T-cell (primary cell): Measurements from ENCODE around the gene SPATS2. TPM values are rescaled to one million over a fixed set of nuclear protein-coding genes. Genes with fewer than 3 reads are reported as not detected.

ENCODE experiments used
- ATAC-seq, 4 experiments: fragments of 200-7000 bp in 3 of 4; fragments of 150-1000 bp in 1 of 4; cut with Tn5 transposase; replicated peaks in 1 of 4; 1 replicate in 3 of 4; 2 replicates in 1 of 4; pipeline ENCODE4 v1.10.0; 2021; ENCODE audit warnings: moderate library complexity in 3 of 4, mild to moderate bottlenecking in 2 of 4, moderate number of reproducible peaks in 1 of 4
- CTCF ChIA-PET, 2 donors: fragments of 300-600 bp; sonication (Branson Sonifier 250); formaldehyde crosslinking; loops; one replicate each; lab custom pipeline; 2022; ENCODE audit warnings: antibody characterized with exemption in 2 of 2; lab: Charles Lee
- POLR2A ChIA-PET, 2 donors: fragments of 300-600 bp; sonication (Branson Sonifier 250); formaldehyde crosslinking; loops; one replicate each; lab custom pipeline; 2022; ENCODE audit warnings: antibody characterized with exemption in 2 of 2; lab: Charles Lee
- DNase-seq, 35 experiments: peaks; one replicate each; pipeline versions ENCODE4 v3.0.0 to v3.0.0-alpha.2; 2013 to 2023
- H3K27ac ChIP-seq: one replicate; pipeline ENCODE4 v1.5.1; 2013; ENCODE audit warnings: low read length
- H3K27me3 ChIP-seq, 2 experiments: replicated peaks in 1 of 2; 1 replicate in 1 of 2; 2 replicates in 1 of 2; pipeline versions ENCODE4 v1.6.1 to v1.7.0; 2013; ENCODE audit warnings: low read length in 1 of 2, mixed read lengths in 1 of 2; ENCODE audit not compliant: control insufficient read depth in 2 of 2, insufficient read depth in 2 of 2; ENCODE audit errors: extremely low read depth in 1 of 2
- H3K36me3 ChIP-seq, 2 donors: 1 replicate in 1 of 2; 2 replicates in 1 of 2; pipeline versions ENCODE4 v1.6.1 to v1.7.0; 2013; ENCODE audit warnings: low read length in 1 of 2; ENCODE audit not compliant: control insufficient read depth in 2 of 2, insufficient read depth in 1 of 2; ENCODE audit errors: extremely low read depth in 1 of 2
- H3K4me1 ChIP-seq, 2 experiments: 1 replicate in 1 of 2; 2 replicates in 1 of 2; pipeline versions ENCODE4 v1.6.1 to v1.7.0; 2013; ENCODE audit warnings: low read length in 2 of 2, mixed read lengths in 1 of 2; ENCODE audit not compliant: insufficient read depth in 2 of 2, control insufficient read depth in 1 of 2; ENCODE audit errors: extremely low read depth in 1 of 2
- H3K4me3 ChIP-seq, 2 donors: 1 replicate in 1 of 2; 2 replicates in 1 of 2; pipeline versions ENCODE4 v1.5.1 to v1.7.0; 2013; ENCODE audit warnings: mild to moderate bottlenecking in 2 of 2, low read length in 1 of 2, moderate library complexity in 1 of 2; ENCODE audit not compliant: control insufficient read depth in 1 of 2; ENCODE audit errors: extremely low read depth in 1 of 2
- H3K9me3 ChIP-seq: 2 replicates; pipeline ENCODE4 v1.7.0; 2013
- H3K27ac Mint-ChIP-seq, 2 donors: one replicate each; pipeline ENCODE4 v1.8.0; 2020 to 2021; ENCODE audit warnings: mild to moderate bottlenecking in 2 of 2, mixed read lengths in 2 of 2
- H3K27me3 Mint-ChIP-seq, 2 donors: one replicate each; pipeline ENCODE4 v1.8.0; 2021 to 2022; ENCODE audit warnings: mixed read lengths in 2 of 2
- H3K36me3 Mint-ChIP-seq: one replicate; pipeline ENCODE4 v1.8.0; 2021; ENCODE audit warnings: mixed read lengths
- H3K4me1 Mint-ChIP-seq, 3 donors: one replicate each; pipeline ENCODE4 v1.8.0; 2020 to 2022; ENCODE audit warnings: mixed read lengths in 3 of 3, mild to moderate bottlenecking in 1 of 3
- H3K4me3 Mint-ChIP-seq, 3 donors: one replicate each; pipeline ENCODE4 v1.8.0; 2020 to 2022; ENCODE audit warnings: mild to moderate bottlenecking in 3 of 3, mixed read lengths in 3 of 3, moderate library complexity in 3 of 3
- H3K9me3 Mint-ChIP-seq, 3 donors: one replicate each; pipeline ENCODE4 v1.8.0; 2020 to 2022; ENCODE audit warnings: mixed read lengths in 3 of 3
- WGBS: methylation state at CpG from one replicate; pipeline ENCODE4 v1.1.5; 2013; ENCODE audit warnings: missing lambda C conversion rate; ENCODE audit not compliant: insufficient coverage; 5-methylcytosine and 5-hydroxymethylcytosine counted together
- total RNA-seq, 35 experiments: library from RNA in 6 of 35; stranded (reverse) in 6 of 35; fragments of 120-200 nt in 1 of 35; gene quantifications; one replicate each; pipeline versions ENCODE4 v1.2.1 to v1.2.4 and lab custom pipeline; 2013 to 2026

The SPATS2 gene
- total RNA-seq, 5 donors from 2014 or later (not counting 1 experiment from before 2014, with no cell fraction given), result 5.4 to 11.4 (median 7.4) TPM

DNA sequence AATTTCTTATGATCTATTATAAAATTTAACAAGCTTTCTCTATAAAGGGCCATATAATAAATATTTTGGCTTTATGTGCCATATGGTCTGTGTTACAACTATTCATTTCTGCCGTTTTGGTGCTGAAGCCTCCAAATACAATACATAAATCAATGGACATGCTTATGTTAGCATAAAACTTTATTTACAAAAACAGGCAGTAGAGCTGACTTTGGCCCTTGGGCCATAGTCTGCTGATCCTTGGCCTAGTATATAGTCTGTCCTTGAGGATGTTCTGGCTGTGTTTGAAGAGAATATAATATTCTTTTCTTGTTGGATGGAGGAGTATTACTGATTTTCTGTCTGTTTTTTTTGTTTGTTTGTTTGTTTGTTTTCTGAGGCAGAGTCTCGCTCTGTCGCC, 81.6 kb downstream of the SPATS2 start:
- ChIA-PET POLR2A (no interaction called here), CTCF (interaction anchor here in 1 of 2 donors (0.7 to 1.1 kb wide), 2 partner anchors 29 to 641 kb away, joined by 3 to 5 read pairs; no protein-coding TSS in a partner anchor)
- H3K4me1 Mint-ChIP-seq, result peaks cover 3 to 11% (median 5%) of the 10 kb centered on the region in 3 donors
- no peaks in the 10 kb centered on the region for H3K4me1 ChIP-seq
- no peaks in the 10 kb centered on the region for H3K27me3 ChIP-seq
- no peaks in the 10 kb centered on the region for H3K9me3 ChIP-seq
- DNase-seq (no peak), ATAC-seq (no peak)
- no peaks in the 10 kb centered on the region for H3K9me3 Mint-ChIP-seq
- no CpG with 5 or more reads among the region's 3 CpGs for WGBS
- no peaks in the 10 kb centered on the region for H3K36me3 ChIP-seq
- no peak overlapping the region for H3K4me3 Mint-ChIP-seq
- H3K4me3 ChIP-seq, result no peak overlapping the region
- H3K36me3 Mint-ChIP-seq, result peaks cover 3% of the 10 kb centered on the region
- no peak overlapping the region for H3K27ac Mint-ChIP-seq
- no peaks in the 10 kb centered on the region for H3K27me3 Mint-ChIP-seq
- no peak overlapping the region for H3K27ac ChIP-seq

DNA sequence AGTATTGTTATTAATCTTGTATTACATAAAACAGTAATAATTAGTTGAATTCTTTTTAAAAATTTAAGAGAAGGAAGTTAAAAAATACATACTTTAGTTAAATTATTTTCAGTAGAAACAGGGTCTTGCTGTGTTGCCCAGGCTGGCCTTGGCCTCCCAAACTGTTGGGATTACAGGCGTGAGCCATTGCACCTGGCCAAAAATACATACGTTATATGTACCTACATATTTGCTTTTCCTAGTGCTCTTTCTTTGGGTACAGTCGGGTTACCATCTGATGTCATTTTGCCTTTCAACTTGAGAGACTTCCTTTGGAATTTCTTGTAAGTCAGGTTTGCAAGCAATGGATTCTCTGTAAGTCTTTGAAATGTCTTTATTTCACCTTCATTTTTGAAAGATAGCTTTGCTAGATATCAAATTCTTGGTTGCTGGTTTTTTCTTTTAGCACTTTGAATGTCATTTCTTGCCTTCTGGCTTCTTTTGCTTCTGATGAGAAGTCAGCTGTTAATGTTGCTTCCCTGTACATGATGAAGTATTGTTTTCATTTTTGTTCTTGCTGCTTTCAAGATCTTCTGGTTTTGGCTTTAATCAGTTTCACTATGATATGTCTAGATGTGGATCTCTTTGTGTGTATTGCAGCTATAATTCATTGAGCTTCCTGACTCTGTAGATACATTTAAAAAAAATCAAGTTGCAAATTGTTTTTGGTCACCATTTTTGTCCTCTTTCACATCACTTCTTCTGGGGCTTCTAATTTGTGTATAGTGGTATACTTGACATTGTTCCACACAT, 84.4 kb downstream of the SPATS2 start:
- Mint-ChIP-seq H3K36me3 (peaks cover 3% of the 10 kb centered on the region), H3K27me3 (no peaks in the 10 kb centered on the region), H3K4me3 (no peak overlapping the region), H3K9me3 (no peaks in the 10 kb centered on the region), H3K4me1 (peaks cover 3 to 11% (median 5%) of the 10 kb centered on the region in 3 donors), H3K27ac (no peak overlapping the region)
- Histone ChIP-seq H3K4me3 (no peak overlapping the region), H3K4me1 (no peaks in the 10 kb centered on the region), H3K27ac (no peak overlapping the region), H3K9me3 (no peaks in the 10 kb centered on the region), H3K27me3 (no peaks in the 10 kb centered on the region), H3K36me3 (no peaks in the 10 kb centered on the region)
- ChIA-PET CTCF (no interaction called here), POLR2A (interaction anchor here in 1 of 2 donors (0.6 kb wide), 1 partner anchor 11 kb away, joined by 3 read pairs; no protein-coding TSS in a partner anchor)
- no peak for ATAC-seq
- WGBS, result 100% methylated on average over 1 of the region's 3 CpGs
- DNase-seq, result no peak

DNA sequence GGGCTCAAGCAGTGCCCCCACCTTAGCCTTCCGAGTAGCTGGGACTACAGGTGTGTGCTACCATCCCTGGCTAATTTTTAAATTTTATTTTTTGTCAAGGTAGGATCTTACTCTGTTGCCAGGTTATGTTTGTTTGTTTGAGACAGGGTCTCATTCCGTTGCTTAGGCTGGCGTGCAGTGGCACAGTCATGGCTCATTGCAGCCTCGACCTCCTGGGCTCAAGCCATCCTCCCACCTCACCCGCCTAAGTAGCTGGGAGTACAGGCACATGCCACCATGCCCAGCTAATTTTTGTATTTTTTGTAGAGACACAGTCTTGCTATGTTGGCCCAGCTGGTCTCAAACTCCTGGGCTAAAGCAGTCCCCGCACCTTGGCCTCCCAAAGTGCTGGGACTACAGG, 88.2 kb downstream of the SPATS2 start:
- H3K9me3 Mint-ChIP-seq, result no peaks in the 10 kb centered on the region
- H3K4me1 ChIP-seq, result no peaks in the 10 kb centered on the region
- no peak overlapping the region for H3K4me3 Mint-ChIP-seq
- H3K27ac Mint-ChIP-seq, result no peak overlapping the region
- peaks cover 4% of the 10 kb centered on the region for H3K36me3 Mint-ChIP-seq
- CTCF ChIA-PET, result no interaction called here
- H3K36me3 ChIP-seq, result no peaks in the 10 kb centered on the region
- no peak overlapping the region for H3K27ac ChIP-seq
- peaks cover 3 to 11% (median 5%) of the 10 kb centered on the region in 3 donors for H3K4me1 Mint-ChIP-seq
- no peak overlapping the region for H3K4me3 ChIP-seq
- POLR2A ChIA-PET, result interaction anchor here in 1 of 2 donors (0.5 kb wide), 1 partner anchor 38 kb away, joined by 3 read pairs; no protein-coding TSS in a partner anchor
- ATAC-seq, result no peak
- H3K9me3 ChIP-seq, result no peaks in the 10 kb centered on the region
- 100% methylated on average over 1 of the region's 6 CpGs for WGBS
- DNase-seq, result no peak
- no peaks in the 10 kb centered on the region for H3K27me3 ChIP-seq
- H3K27me3 Mint-ChIP-seq, result no peaks in the 10 kb centered on the region

DNA sequence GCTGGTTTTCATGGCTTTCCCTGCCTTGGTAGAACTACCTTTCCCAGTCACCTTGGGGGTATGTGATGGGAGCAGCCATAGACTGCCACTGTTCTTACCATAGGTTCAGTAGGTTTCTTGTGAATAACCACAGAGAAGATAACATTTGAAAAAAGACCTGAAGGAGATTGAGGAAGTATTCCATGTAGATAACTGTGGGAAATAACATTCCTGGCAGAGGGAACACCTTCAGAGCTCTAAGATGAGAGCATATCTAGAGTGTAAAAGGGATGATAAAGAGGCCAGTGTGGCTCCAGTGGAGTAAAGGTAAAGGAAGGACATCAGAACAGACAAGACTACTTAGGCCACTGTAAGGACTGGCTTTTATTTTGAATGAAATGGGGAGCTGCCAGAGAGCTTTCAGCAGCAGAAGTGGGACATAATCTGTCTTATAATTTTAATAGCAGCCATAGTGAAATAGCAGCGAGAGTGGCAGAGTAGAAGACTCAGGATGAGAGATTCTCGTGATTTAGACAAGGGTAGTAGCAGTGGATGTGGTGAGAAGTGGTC, 88.9 kb downstream of the SPATS2 start:
- H3K4me1 Mint-ChIP-seq, result peaks cover 3 to 11% (median 5%) of the 10 kb centered on the region in 3 donors
- ChIA-PET CTCF (no interaction called here), POLR2A (interaction anchor here in 1 of 2 donors (0.6 kb wide), 1 partner anchor 39 kb away, joined by 12 read pairs; no protein-coding TSS in a partner anchor)
- WGBS, result 92% methylated on average over 2 of the region's 2 CpGs
- no peaks in the 10 kb centered on the region for H3K27me3 Mint-ChIP-seq
- H3K27ac Mint-ChIP-seq, result no peak overlapping the region
- H3K36me3 ChIP-seq, result no peaks in the 10 kb centered on the region
- ATAC-seq (no peak), DNase-seq (no peak)
- H3K27me3 ChIP-seq, result no peaks in the 10 kb centered on the region
- H3K27ac ChIP-seq, result no peak overlapping the region
- no peaks in the 10 kb centered on the region for H3K9me3 Mint-ChIP-seq
- no peaks in the 10 kb centered on the region for H3K4me1 ChIP-seq
- H3K36me3 Mint-ChIP-seq, result peaks cover 7% of the 10 kb centered on the region
- no peaks in the 10 kb centered on the region for H3K9me3 ChIP-seq
- H3K4me3 ChIP-seq, result no peak overlapping the region
- H3K4me3 Mint-ChIP-seq, result no peak overlapping the region

DNA sequence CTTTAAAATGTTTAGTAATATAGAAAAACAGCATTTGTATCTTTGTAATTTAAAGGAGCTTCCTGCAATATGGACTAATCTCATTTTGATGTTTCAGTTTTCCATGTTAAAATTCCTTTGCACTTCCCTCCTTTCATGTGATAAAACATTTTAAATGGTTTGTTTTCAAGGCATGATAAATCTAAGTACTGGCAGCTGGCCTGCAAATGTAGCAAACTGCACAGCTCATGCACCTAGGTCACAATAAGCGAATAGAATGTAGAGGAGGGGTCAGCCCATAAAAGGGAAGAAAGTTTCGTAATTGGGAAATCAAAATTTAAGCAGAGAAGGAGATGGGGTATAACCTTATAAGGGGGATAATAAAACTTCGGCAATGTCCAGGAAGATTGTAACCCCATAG, 91.6 kb downstream of the SPATS2 start:
- Histone ChIP-seq H3K4me1 (no peaks in the 10 kb centered on the region), H3K27me3 (no peaks in the 10 kb centered on the region), H3K27ac (no peak overlapping the region), H3K9me3 (no peaks in the 10 kb centered on the region), H3K4me3 (no peak overlapping the region), H3K36me3 (peaks cover 0 to 4% of the 10 kb centered on the region in 2 donors)
- no CpG with 5 or more reads among the region's 3 CpGs for WGBS
- ChIA-PET CTCF (interaction anchor here in 1 of 2 donors (0.7 kb wide), 1 partner anchor 689 kb away, joined by 9 read pairs; no protein-coding TSS in a partner anchor), POLR2A (no interaction called here)
- DNase-seq (no peak), ATAC-seq (no peak)
- Mint-ChIP-seq H3K9me3 (no peaks in the 10 kb centered on the region), H3K27ac (no peak overlapping the region), H3K27me3 (no peaks in the 10 kb centered on the region), H3K4me1 (no peaks in the 10 kb centered on the region), H3K36me3 (peaks cover 10% of the 10 kb centered on the region), H3K4me3 (no peak overlapping the region)

DNA sequence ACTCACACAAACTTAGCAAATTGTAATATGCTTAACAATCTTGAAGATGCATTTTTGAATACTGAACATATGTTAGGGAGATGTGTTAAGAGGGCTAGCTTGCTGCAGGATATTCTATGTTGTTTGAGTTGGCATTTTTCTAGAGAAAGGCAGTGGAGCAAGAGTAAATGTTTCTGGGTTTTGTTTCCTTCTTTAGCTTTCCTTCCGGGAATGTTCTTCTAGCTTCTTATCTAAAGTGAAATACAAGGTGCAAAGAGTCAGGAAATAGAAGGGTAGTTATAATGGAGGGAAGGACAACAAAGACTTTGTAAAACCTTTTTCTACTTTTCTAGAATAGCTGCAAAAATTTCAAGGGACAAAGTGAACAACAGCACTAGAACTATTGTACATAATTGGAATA, 94.0 kb downstream of the SPATS2 start:
- no CpG with 5 or more reads among the region's 1 CpG for WGBS
- ATAC-seq, result no peak
- H3K27me3 ChIP-seq, result no peaks in the 10 kb centered on the region
- H3K4me1 ChIP-seq, result no peaks in the 10 kb centered on the region
- H3K36me3 ChIP-seq, result peaks cover 0 to 4% of the 10 kb centered on the region in 2 donors
- Mint-ChIP-seq H3K4me3 (no peak overlapping the region), H3K4me1 (no peaks in the 10 kb centered on the region), H3K27ac (no peak overlapping the region), H3K9me3 (no peaks in the 10 kb centered on the region), H3K27me3 (no peaks in the 10 kb centered on the region), H3K36me3 (peaks cover 10% of the 10 kb centered on the region)
- H3K9me3 ChIP-seq, result no peaks in the 10 kb centered on the region
- no peak for DNase-seq
- CTCF ChIA-PET, result interaction anchor here in 1 of 2 donors (0.5 to 0.6 kb wide), 2 partner anchors 13 to 164 kb away, joined by 3 read pairs; no protein-coding TSS in a partner anchor
- no peak overlapping the region for H3K4me3 ChIP-seq
- POLR2A ChIA-PET, result no interaction called here
- H3K27ac ChIP-seq, result no peak overlapping the region
